ENCODE measurements around the gene PEX14.

Gene PEX14

GRCh38 chr1:10539411-10540043, 64.8 kb downstream of the PEX14 start:
- Histone ChIP-seq H3K4me2 (ENCODE audit: low read length) (no peak overlapping the region), H4K20me1 (ENCODE audit: insufficient read depth, low read length) (no peaks in the 10 kb centered on the region), H2AFZ (ENCODE audit: low read length) (no peak overlapping the region), H3K27ac (ENCODE audit: low read depth, low read length, poor library complexity, severe bottlenecking) (no peak overlapping the region), H3K9ac (ENCODE audit: low read length) (no peak overlapping the region), H3K9me2 (ENCODE audit: low read depth, low read length) (no peaks in the 10 kb centered on the region), H3K9me3 (ENCODE audit: low read length) (no peaks in the 10 kb centered on the region), H3K27me3 (ENCODE audit: insufficient read depth, low read length) (no peaks in the 10 kb centered on the region), H3K36me3 (ENCODE audit: insufficient read depth, low read length) (peaks cover 2% of the 10 kb centered on the region), H3K79me2 (ENCODE audit: insufficient read depth, low read length) (no peaks in the 10 kb centered on the region), H3K4me3 (ENCODE audit: low read depth, low read length, poor library complexity, severe bottlenecking) (no peak overlapping the region), H3K4me1 (ENCODE audit: insufficient read depth, low read length, severe bottlenecking) (no peaks in the 10 kb centered on the region), H3F3A (ENCODE audit: insufficient read depth, low read length) (no peaks in the 10 kb centered on the region)
- TF ChIP-seq EZH2 (IDR thresholded peaks at IDR 0.05; ENCODE audit: borderline replicate concordance, low read length) (no peak), CTCF (IDR thresholded peaks at IDR 0.05; ENCODE audit: low read length) (no peak)

GRCh38 chr1:10540277-10541005, 65.7 kb downstream of the PEX14 start:
- no peaks in the 10 kb centered on the region for H3K9me2 ChIP-seq (ENCODE audit: low read depth, low read length)
- no peak for TF ChIP-seq EZH2 (IDR thresholded peaks at IDR 0.05; ENCODE audit: borderline replicate concordance, low read length)
- no peak for TF ChIP-seq CTCF (IDR thresholded peaks at IDR 0.05; ENCODE audit: low read length)
- H3K9ac ChIP-seq (ENCODE audit: low read length) = no peak overlapping the region
- no peak overlapping the region for H2AFZ ChIP-seq (ENCODE audit: low read length)
- no peak overlapping the region for H3K4me2 ChIP-seq (ENCODE audit: low read length)
- no peaks in the 10 kb centered on the region for H3F3A ChIP-seq (ENCODE audit: insufficient read depth, low read length)
- H3K9me3 ChIP-seq (ENCODE audit: low read length) = no peaks in the 10 kb centered on the region
- H3K36me3 ChIP-seq (ENCODE audit: insufficient read depth, low read length) = peaks cover 2% of the 10 kb centered on the region
- no peak overlapping the region for H3K4me3 ChIP-seq (ENCODE audit: low read depth, low read length, poor library complexity, severe bottlenecking)
- H3K4me1 ChIP-seq (ENCODE audit: insufficient read depth, low read length, severe bottlenecking) = no peaks in the 10 kb centered on the region
- no peak overlapping the region for H3K27ac ChIP-seq (ENCODE audit: low read depth, low read length, poor library complexity, severe bottlenecking)
- H3K27me3 ChIP-seq (ENCODE audit: insufficient read depth, low read length) = no peaks in the 10 kb centered on the region
- H4K20me1 ChIP-seq (ENCODE audit: insufficient read depth, low read length) = no peaks in the 10 kb centered on the region
- no peaks in the 10 kb centered on the region for H3K79me2 ChIP-seq (ENCODE audit: insufficient read depth, low read length)

GRCh38 chr1:10541286-10541685, 66.5 kb downstream of the PEX14 start:
- TF ChIP-seq CTCF (IDR thresholded peaks at IDR 0.05; ENCODE audit: low read length) (no peak), EZH2 (IDR thresholded peaks at IDR 0.05; ENCODE audit: borderline replicate concordance, low read length) (no peak)
- Histone ChIP-seq H3K9me3 (ENCODE audit: low read length) (no peaks in the 10 kb centered on the region), H2AFZ (ENCODE audit: low read length) (no peak overlapping the region), H3K27ac (ENCODE audit: low read depth, low read length, poor library complexity, severe bottlenecking) (no peak overlapping the region), H3K79me2 (ENCODE audit: insufficient read depth, low read length) (no peaks in the 10 kb centered on the region), H3K4me2 (ENCODE audit: low read length) (no peak overlapping the region), H3F3A (ENCODE audit: insufficient read depth, low read length) (no peaks in the 10 kb centered on the region), H3K4me1 (ENCODE audit: insufficient read depth, low read length, severe bottlenecking) (no peaks in the 10 kb centered on the region), H3K36me3 (ENCODE audit: insufficient read depth, low read length) (peaks cover 2% of the 10 kb centered on the region), H3K9me2 (ENCODE audit: low read depth, low read length) (no peaks in the 10 kb centered on the region), H4K20me1 (ENCODE audit: insufficient read depth, low read length) (no peaks in the 10 kb centered on the region), H3K9ac (ENCODE audit: low read length) (no peak overlapping the region), H3K27me3 (ENCODE audit: insufficient read depth, low read length) (no peaks in the 10 kb centered on the region), H3K4me3 (ENCODE audit: low read depth, low read length, poor library complexity, severe bottlenecking) (no peak overlapping the region)
